ENCODE data around the gene CCDC85C. TPM values are rescaled to one million over a fixed set of nuclear protein-coding genes. Genes with fewer than 3 reads are reported as not detected.

CCDC85C gene
- total and polyA plus RNA-seq, 4 donors: 4.0 to 23.9 (median 9.6) TPM

DNA sequence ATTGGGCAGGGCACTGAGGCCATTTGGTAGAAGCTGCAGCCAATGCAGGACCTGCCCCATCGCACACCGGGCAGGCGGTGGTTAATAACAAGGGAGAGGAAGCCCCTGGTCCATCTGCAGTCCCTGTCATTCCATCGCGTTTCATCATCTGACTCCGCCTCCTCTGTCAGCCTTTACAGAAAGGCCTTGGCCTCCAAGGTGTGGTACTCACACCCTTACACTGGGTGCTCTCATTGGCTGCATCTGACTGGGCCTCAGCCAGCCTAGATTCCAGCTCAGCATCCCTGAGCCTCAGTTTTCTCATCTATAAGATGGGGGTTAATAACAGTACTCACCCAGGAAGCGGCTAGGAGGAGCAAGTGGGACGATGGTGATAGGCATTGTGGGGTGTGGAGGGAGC, 26.2 kb upstream of the CCDC85C start:
- Histone ChIP-seq H3K27ac (ENCODE audit: low read depth in 1 of 2, low read length in 2 of 2) (no peak overlapping the region), H3K27me3 (ENCODE audit: control insufficient read depth in 4 of 4, insufficient read depth in 4 of 4, low read length in 3 of 4) (no peaks in the 10 kb centered on the region), H3K9me3 (ENCODE audit: control insufficient read depth in 4 of 4, low read length in 3 of 4) (no peaks in the 10 kb centered on the region), H3K4me1 (ENCODE audit: control insufficient read depth in 4 of 4, insufficient read depth in 4 of 4, low read length in 3 of 4) (peaks cover 2 to 8% (median 4%) of the 10 kb centered on the region in 4 donors), H3K4me3 (ENCODE audit: low read depth in 1 of 3, low read length in 3 of 3) (no peak overlapping the region), H3K9ac (ENCODE audit: low read depth in 1 of 2, low read length in 2 of 2) (no peak overlapping the region), H3K36me3 (ENCODE audit: control insufficient read depth in 4 of 4, insufficient read depth in 3 of 4, low read depth in 1 of 4, low read length in 3 of 4) (no peaks in the 10 kb centered on the region)
- 77% methylated on average over 8 of the region's 8 CpGs for WGBS
- TF ChIP-seq, protein P1, sequence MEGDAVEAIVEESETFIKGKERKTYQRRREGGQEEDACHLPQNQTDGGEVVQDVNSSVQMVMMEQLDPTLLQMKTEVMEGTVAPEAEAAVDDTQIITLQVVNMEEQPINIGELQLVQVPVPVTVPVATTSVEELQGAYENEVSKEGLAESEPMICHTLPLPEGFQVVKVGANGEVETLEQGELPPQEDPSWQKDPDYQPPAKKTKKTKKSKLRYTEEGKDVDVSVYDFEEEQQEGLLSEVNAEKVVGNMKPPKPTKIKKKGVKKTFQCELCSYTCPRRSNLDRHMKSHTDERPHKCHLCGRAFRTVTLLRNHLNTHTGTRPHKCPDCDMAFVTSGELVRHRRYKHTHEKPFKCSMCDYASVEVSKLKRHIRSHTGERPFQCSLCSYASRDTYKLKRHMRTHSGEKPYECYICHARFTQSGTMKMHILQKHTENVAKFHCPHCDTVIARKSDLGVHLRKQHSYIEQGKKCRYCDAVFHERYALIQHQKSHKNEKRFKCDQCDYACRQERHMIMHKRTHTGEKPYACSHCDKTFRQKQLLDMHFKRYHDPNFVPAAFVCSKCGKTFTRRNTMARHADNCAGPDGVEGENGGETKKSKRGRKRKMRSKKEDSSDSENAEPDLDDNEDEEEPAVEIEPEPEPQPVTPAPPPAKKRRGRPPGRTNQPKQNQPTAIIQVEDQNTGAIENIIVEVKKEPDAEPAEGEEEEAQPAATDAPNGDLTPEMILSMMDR (IDR thresholded peaks at IDR 0.05; ENCODE audit: low read depth, low read length, missing input control): no peak
- TF ChIP-seq GABPA (IDR thresholded peaks at IDR 0.05 in 1 of 2, conservative IDR thresholded peaks at IDR 0.05 in 1 of 2) (no peak), RXRA (IDR thresholded peaks at IDR 0.05) (no peak), ZBTB33 (IDR thresholded peaks at IDR 0.05) (no peak), HNF4G (IDR thresholded peaks at IDR 0.05) (no peak), NR2F2 (IDR thresholded peaks at IDR 0.05) (no peak), SP1 (IDR thresholded peaks at IDR 0.05) (no peak), TAF1 (conservative IDR thresholded peaks at IDR 0.05) (no peak), FOXA1 (IDR thresholded peaks at IDR 0.05) (no peak), HNF4A (conservative IDR thresholded peaks at IDR 0.05) (no peak), FOXA2 (IDR thresholded peaks at IDR 0.05) (no peak), YY1 (IDR thresholded peaks at IDR 0.05) (no peak), MAX (IDR thresholded peaks at IDR 0.05) (no peak)
- TF ChIP-seq, protein P2, sequence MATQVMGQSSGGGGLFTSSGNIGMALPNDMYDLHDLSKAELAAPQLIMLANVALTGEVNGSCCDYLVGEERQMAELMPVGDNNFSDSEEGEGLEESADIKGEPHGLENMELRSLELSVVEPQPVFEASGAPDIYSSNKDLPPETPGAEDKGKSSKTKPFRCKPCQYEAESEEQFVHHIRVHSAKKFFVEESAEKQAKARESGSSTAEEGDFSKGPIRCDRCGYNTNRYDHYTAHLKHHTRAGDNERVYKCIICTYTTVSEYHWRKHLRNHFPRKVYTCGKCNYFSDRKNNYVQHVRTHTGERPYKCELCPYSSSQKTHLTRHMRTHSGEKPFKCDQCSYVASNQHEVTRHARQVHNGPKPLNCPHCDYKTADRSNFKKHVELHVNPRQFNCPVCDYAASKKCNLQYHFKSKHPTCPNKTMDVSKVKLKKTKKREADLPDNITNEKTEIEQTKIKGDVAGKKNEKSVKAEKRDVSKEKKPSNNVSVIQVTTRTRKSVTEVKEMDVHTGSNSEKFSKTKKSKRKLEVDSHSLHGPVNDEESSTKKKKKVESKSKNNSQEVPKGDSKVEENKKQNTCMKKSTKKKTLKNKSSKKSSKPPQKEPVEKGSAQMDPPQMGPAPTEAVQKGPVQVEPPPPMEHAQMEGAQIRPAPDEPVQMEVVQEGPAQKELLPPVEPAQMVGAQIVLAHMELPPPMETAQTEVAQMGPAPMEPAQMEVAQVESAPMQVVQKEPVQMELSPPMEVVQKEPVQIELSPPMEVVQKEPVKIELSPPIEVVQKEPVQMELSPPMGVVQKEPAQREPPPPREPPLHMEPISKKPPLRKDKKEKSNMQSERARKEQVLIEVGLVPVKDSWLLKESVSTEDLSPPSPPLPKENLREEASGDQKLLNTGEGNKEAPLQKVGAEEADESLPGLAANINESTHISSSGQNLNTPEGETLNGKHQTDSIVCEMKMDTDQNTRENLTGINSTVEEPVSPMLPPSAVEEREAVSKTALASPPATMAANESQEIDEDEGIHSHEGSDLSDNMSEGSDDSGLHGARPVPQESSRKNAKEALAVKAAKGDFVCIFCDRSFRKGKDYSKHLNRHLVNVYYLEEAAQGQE (IDR thresholded peaks at IDR 0.05): no peak
- DNase-seq (ENCODE audit: low spot score): no peak

GRCh38 chr14:99628887-99629618, 25.0 kb upstream of the CCDC85C start:
- Histone ChIP-seq H3K4me1 (ENCODE audit: control insufficient read depth in 4 of 4, insufficient read depth in 4 of 4, low read length in 3 of 4) (peaks cover 2 to 8% (median 4%) of the 10 kb centered on the region in 4 donors), H3K27me3 (ENCODE audit: control insufficient read depth in 4 of 4, insufficient read depth in 4 of 4, low read length in 3 of 4) (no peaks in the 10 kb centered on the region), H3K9ac (ENCODE audit: low read depth in 1 of 2, low read length in 2 of 2) (no peak overlapping the region), H3K36me3 (ENCODE audit: control insufficient read depth in 4 of 4, insufficient read depth in 3 of 4, low read depth in 1 of 4, low read length in 3 of 4) (no peaks in the 10 kb centered on the region), H3K27ac (ENCODE audit: low read depth in 1 of 2, low read length in 2 of 2) (no peak overlapping the region), H3K9me3 (ENCODE audit: control insufficient read depth in 4 of 4, low read length in 3 of 4) (no peaks in the 10 kb centered on the region), H3K4me3 (ENCODE audit: low read depth in 1 of 3, low read length in 3 of 3) (no peak overlapping the region)
- WGBS: 19% methylated on average over 20 of the region's 20 CpGs
- DNase-seq (ENCODE audit: low spot score): peak; percentile 73
- TF ChIP-seq RAD21 (IDR thresholded peaks at IDR 0.05) (peak; percentile 99 to 100), FOXA1 (IDR thresholded peaks at IDR 0.05) (no peak), GABPA (IDR thresholded peaks at IDR 0.05 in 1 of 2, conservative IDR thresholded peaks at IDR 0.05 in 1 of 2) (no peak), FOXA2 (IDR thresholded peaks at IDR 0.05) (no peak), ATF3 (IDR thresholded peaks at IDR 0.05) (no peak), ZBTB33 (IDR thresholded peaks at IDR 0.05) (no peak), MAX (IDR thresholded peaks at IDR 0.05) (no peak)
- TF ChIP-seq, protein P1 (IDR thresholded peaks at IDR 0.05; ENCODE audit: low read depth, low read length, missing input control): peak; percentile 93

Data from liver (tissue), 9 donors.